WTC11 (cell line): ENCODE measurements around the gene RPL13.

Experiments used
- FOXP1 ChIP-seq: sonication (generic); formaldehyde crosslinking; IDR thresholded peaks from 2 replicates; pipeline ENCODE4 v1.8.0; 2022; ENCODE audit warnings: missing genetic modification reagents, mild to moderate bottlenecking, moderate library complexity, borderline replicate concordance
- TEAD4 ChIP-seq: sonication (generic); formaldehyde crosslinking; IDR thresholded peaks from 2 replicates; pipeline ENCODE4 v1.8.0; 2022; ENCODE audit warnings: mild to moderate bottlenecking, missing genetic modification reagents
- TF ChIP-seq, protein P1 (sequence below): sonication (generic); formaldehyde crosslinking; IDR thresholded peaks from 2 replicates; pipeline ENCODE4 v1.8.1; 2022; ENCODE audit warnings: low read depth, missing genetic modification reagents, borderline replicate concordance
- TF ChIP-seq, protein P2 (sequence below): fragments of 200-600 bp; IDR thresholded peaks from 2 replicates; pipeline ENCODE4 v1.8.0; 2022; ENCODE audit warnings: antibody characterized with exemption
- TF ChIP-seq, protein P3 (sequence below): sonication (generic); formaldehyde crosslinking; IDR thresholded peaks from 2 replicates; pipeline ENCODE4 v1.8.0; 2023; ENCODE audit warnings: missing genetic modification reagents
- TF ChIP-seq, protein P4 (sequence below): sonication (generic); formaldehyde crosslinking; IDR thresholded peaks from 2 replicates; pipeline ENCODE4 v1.8.1; 2023; ENCODE audit warnings: mild to moderate bottlenecking, missing genetic modification reagents, moderate library complexity
- TF ChIP-seq, protein P5 (sequence below): sonication (generic); formaldehyde crosslinking; IDR thresholded peaks from 2 replicates; pipeline ENCODE4 v1.8.0; 2022; ENCODE audit warnings: mild to moderate bottlenecking, missing genetic modification reagents
- TF ChIP-seq, protein P6 (sequence below): sonication (generic); formaldehyde crosslinking; IDR thresholded peaks from 2 replicates; pipeline ENCODE4 v1.8.1; 2022; ENCODE audit warnings: low read depth, mild to moderate bottlenecking, moderate library complexity, missing genetic modification reagents, borderline replicate concordance

DNA sequence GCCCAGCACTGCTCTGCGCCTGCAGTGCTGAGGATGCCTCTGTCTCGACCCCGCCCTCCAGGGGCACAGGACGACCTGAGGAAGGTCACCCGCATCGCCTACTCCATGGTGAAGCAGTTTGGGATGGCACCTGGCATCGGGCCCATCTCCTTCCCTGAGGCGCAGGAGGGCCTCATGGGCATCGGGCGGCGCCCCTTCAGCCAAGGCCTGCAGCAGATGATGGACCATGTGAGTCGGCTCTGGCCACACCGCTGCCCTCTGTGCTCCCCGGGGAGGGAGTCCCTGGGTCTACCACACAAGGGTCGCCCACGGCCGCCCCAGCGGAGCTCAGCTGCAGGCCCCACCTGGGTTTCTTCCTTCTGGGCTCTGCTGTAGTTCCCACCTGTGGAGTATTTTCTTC lies 6.7 kb upstream of the RPL13 start:
- TF ChIP-seq, protein P1, sequence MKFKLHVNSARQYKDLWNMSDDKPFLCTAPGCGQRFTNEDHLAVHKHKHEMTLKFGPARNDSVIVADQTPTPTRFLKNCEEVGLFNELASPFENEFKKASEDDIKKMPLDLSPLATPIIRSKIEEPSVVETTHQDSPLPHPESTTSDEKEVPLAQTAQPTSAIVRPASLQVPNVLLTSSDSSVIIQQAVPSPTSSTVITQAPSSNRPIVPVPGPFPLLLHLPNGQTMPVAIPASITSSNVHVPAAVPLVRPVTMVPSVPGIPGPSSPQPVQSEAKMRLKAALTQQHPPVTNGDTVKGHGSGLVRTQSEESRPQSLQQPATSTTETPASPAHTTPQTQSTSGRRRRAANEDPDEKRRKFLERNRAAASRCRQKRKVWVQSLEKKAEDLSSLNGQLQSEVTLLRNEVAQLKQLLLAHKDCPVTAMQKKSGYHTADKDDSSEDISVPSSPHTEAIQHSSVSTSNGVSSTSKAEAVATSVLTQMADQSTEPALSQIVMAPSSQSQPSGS: no peak
- TF ChIP-seq, protein P2, sequence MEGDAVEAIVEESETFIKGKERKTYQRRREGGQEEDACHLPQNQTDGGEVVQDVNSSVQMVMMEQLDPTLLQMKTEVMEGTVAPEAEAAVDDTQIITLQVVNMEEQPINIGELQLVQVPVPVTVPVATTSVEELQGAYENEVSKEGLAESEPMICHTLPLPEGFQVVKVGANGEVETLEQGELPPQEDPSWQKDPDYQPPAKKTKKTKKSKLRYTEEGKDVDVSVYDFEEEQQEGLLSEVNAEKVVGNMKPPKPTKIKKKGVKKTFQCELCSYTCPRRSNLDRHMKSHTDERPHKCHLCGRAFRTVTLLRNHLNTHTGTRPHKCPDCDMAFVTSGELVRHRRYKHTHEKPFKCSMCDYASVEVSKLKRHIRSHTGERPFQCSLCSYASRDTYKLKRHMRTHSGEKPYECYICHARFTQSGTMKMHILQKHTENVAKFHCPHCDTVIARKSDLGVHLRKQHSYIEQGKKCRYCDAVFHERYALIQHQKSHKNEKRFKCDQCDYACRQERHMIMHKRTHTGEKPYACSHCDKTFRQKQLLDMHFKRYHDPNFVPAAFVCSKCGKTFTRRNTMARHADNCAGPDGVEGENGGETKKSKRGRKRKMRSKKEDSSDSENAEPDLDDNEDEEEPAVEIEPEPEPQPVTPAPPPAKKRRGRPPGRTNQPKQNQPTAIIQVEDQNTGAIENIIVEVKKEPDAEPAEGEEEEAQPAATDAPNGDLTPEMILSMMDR: no peak
- TF ChIP-seq TEAD4 (CRISPR knock-in tag) (no peak), FOXP1 (CRISPR knock-in tag) (no peak)
- TF ChIP-seq, protein P3, sequence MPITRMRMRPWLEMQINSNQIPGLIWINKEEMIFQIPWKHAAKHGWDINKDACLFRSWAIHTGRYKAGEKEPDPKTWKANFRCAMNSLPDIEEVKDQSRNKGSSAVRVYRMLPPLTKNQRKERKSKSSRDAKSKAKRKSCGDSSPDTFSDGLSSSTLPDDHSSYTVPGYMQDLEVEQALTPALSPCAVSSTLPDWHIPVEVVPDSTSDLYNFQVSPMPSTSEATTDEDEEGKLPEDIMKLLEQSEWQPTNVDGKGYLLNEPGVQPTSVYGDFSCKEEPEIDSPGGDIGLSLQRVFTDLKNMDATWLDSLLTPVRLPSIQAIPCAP (CRISPR knock-in tag): no peak
- TF ChIP-seq, protein P4, sequence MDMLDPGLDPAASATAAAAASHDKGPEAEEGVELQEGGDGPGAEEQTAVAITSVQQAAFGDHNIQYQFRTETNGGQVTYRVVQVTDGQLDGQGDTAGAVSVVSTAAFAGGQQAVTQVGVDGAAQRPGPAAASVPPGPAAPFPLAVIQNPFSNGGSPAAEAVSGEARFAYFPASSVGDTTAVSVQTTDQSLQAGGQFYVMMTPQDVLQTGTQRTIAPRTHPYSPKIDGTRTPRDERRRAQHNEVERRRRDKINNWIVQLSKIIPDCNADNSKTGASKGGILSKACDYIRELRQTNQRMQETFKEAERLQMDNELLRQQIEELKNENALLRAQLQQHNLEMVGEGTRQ (CRISPR knock-in tag): no peak
- TF ChIP-seq, protein P5, sequence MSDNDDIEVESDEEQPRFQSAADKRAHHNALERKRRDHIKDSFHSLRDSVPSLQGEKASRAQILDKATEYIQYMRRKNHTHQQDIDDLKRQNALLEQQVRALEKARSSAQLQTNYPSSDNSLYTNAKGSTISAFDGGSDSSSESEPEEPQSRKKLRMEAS (CRISPR knock-in tag): no peak
- TF ChIP-seq, protein P6, sequence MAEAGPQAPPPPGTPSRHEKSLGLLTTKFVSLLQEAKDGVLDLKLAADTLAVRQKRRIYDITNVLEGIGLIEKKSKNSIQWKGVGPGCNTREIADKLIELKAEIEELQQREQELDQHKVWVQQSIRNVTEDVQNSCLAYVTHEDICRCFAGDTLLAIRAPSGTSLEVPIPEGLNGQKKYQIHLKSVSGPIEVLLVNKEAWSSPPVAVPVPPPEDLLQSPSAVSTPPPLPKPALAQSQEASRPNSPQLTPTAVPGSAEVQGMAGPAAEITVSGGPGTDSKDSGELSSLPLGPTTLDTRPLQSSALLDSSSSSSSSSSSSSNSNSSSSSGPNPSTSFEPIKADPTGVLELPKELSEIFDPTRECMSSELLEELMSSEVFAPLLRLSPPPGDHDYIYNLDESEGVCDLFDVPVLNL (CRISPR knock-in tag): no peak
